Measurements from ENCODE around the gene PLXNA2. TPM values are rescaled to one million over a fixed set of nuclear protein-coding genes. Genes with fewer than 3 reads are reported as not detected.

Gene PLXNA2
- polyA plus RNA-seq, 1 of the 3 experiments (the other 2 are of a cell fraction): 8.5 TPM

GRCh38 chr1:207978441-207978840 is 265.7 kb downstream of the PLXNA2 start:
- no peaks in the 10 kb centered on the region for H3K79me2 ChIP-seq (ENCODE audit: insufficient read depth)
- TF ChIP-seq MEF2A (IDR thresholded peaks at IDR 0.05; ENCODE audit: borderline replicate concordance, low read depth) (no peak), MAX (IDR thresholded peaks at IDR 0.05; ENCODE audit: low read depth) (no peak), RXRA (IDR thresholded peaks at IDR 0.05; ENCODE audit: borderline replicate concordance, low read depth) (no peak), USF1 (IDR thresholded peaks at IDR 0.05; ENCODE audit: borderline replicate concordance, low read depth) (no peak), CTCF (IDR thresholded peaks at IDR 0.05) (no peak), CHD2 (IDR thresholded peaks at IDR 0.05; ENCODE audit: low read length, partially characterized antibody) (no peak), SMC3 (IDR thresholded peaks at IDR 0.05; ENCODE audit: low read depth, low read length) (no peak), RCOR1 (IDR thresholded peaks at IDR 0.05; ENCODE audit: low read length) (no peak), FOSL2 (IDR thresholded peaks at IDR 0.05; ENCODE audit: borderline replicate concordance, low read depth) (no peak), ZBTB33 (IDR thresholded peaks at IDR 0.05; ENCODE audit: borderline replicate concordance, low read depth) (no peak), POLR2AphosphoS5 (IDR thresholded peaks at IDR 0.05; ENCODE audit: low read depth, low read length) (no peak), EZH2phosphoT487 (IDR thresholded peaks at IDR 0.05; ENCODE audit: borderline replicate concordance, low read depth) (no peak), NRF1 (IDR thresholded peaks at IDR 0.05; ENCODE audit: low read depth, low read length) (no peak), MXI1 (IDR thresholded peaks at IDR 0.05; ENCODE audit: low read depth, low read length) (no peak), FOXM1 (IDR thresholded peaks at IDR 0.05; ENCODE audit: low read depth) (no peak), NFIC (IDR thresholded peaks at IDR 0.05; ENCODE audit: borderline replicate concordance) (no peak)
- CTCF ChIA-PET: no interaction called here
- H3K4me3 ChIP-seq (ENCODE audit: low read depth in 2 of 2, low read length in 1 of 2): no peak overlapping the region
- no peaks in the 10 kb centered on the region for H3F3A ChIP-seq (replicated peaks; ENCODE audit: insufficient read depth)
- no peak overlapping the region for H3K27ac ChIP-seq (ENCODE audit: low read depth in 2 of 2, low read length in 1 of 2)
- no peaks in the 10 kb centered on the region for H3K4me1 ChIP-seq (ENCODE audit: control insufficient read depth in 1 of 2, insufficient read depth in 2 of 2, low read depth in 1 of 2, low read length in 1 of 2)
- no peaks in the 10 kb centered on the region; the same call in 1 of the 2 replicates for H3K9me2 ChIP-seq
- no peak for DNase-seq
- 66% methylated on average over 4 of the region's 4 CpGs for WGBS (ENCODE audit: low lambda C conversion rate)
- POLR2A ChIA-PET: no interaction called here
- H3K9me3 ChIP-seq: no peaks in the 10 kb centered on the region; the same call in 1 of the 2 replicates
- no peaks in the 10 kb centered on the region for H3K36me3 ChIP-seq (replicated peaks in 1 of 2; ENCODE audit: control insufficient read depth in 1 of 2, insufficient read depth in 2 of 2, low read length in 1 of 2)
- no peak overlapping the region for H3K4me2 ChIP-seq
- no peaks in the 10 kb centered on the region; the same call in 1 of the 2 replicates for H3K27me3 ChIP-seq (ENCODE audit: insufficient read depth)
- H2AFZ ChIP-seq (ENCODE audit: low read depth): no peak overlapping the region
- H4K20me1 ChIP-seq (ENCODE audit: insufficient read depth): no peaks in the 10 kb centered on the region
- H3K9ac ChIP-seq: no peak overlapping the region

Data from SK-N-SH (cell line).